Posterior cingulate gyrus (tissue), 11 donors: ENCODE results near the gene ABCA1.
"Not testable (repeated sequence)": the region's sequence is repeated elsewhere in the genome, so short reads cannot be mapped to it uniquely, and the experiment has no call there.

Experiments used
- DNase-seq, 10 donors: peaks; one replicate each; pipeline versions ENCODE4 v3.0.0 to v3.0.0-alpha.2; 2020 to 2021; ENCODE audit warnings: mixed read lengths in 3 of 10
- intact Hi-C: fragments of 100-400 bp; cut with DNase I; formaldehyde crosslinking; loops from one replicate; pipeline ENCODE4 v1.15.1; 2023

Gene ABCA1

DNA sequence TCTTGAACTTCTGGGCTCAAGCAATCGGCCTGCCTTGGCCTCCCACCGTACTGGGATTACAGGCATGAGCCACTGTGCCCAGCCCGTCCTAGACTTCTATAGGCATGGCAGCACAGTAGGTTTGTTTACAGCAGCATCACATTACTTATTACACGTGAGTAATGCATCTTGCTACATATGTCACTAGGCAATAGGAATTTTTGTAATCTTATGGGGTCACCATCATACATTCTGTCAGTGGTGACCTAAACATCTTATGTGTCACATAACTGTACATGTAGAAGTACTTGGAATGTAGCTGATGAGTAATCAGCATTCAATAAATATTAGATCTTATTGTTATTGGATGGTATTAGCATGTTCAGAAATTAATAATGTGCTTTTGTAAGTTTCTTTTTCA, 22.9 kb upstream of the ABCA1 start:
- intact Hi-C loops, result no loop called here
- no peak for DNase-seq

DNA sequence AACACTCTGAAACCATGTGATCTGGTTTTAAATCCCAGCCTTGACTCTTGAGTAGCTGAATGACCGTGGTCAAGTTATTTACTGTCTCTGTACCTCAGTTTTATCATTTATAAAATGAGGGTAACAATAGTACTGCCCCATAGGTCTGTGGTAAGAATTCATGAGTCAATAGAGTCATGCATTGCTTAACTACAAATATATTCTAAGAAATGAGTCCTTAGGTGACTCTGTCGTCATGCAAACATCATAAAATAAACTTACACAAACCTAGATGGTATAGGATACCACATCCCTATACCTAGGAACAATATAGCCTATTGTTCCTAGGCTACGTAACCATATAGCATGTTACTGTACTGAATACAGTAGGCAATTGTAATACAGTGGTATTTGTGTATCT, 20.3 kb upstream of the ABCA1 start:
- DNase-seq, result no peak
- intact Hi-C loops, result no loop called here

GRCh38 chr9:104944871-104945270, 16.9 kb upstream of the ABCA1 start:
- intact Hi-C loops, result no loop called here
- DNase-seq, result no peak

GRCh38 chr9:104944356-104944755, 16.4 kb upstream of the ABCA1 start:
- no peak for DNase-seq
- intact Hi-C loops, result no loop called here

DNA sequence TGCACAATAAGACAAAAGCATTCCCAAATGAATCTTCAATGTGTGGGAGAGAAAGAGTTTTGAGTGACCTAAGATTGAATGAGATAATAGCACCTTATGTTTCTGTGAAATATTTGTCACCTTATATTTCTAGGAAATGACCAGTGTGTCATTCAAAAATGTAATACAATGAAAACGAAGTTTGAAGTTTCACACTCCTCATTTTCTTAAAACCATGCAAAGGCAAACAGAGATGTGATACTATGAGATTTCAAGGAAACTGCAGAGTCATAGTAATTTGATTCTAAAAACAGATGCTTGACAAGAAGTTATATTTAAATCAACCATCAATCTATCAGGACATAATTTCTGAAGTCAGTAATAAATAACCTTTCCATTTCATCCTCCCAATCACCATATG, 13.6 kb upstream of the ABCA1 start:
- DNase-seq, result no peak
- intact Hi-C loops, result no loop called here

DNA sequence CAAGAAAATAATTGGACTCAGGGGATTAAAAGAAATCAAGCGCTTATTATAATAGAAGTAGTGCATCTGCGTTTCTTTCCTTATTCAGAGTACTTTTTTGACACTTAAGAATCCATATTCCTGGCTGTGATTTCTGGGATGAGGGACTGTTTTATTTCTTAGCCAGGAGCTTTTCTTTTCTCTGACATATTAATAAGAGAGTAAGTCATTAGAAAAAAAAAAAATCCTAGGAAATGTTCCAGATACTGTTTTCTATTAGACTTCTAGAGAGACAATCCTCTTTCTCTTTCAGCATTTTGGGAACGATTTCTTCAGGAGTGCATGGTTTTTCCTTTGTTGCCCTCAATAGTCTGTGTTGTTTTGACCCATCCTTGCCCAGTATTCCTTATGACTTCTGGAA, 8.3 kb upstream of the ABCA1 start:
- DNase-seq, result no peak

GRCh38 chr9:104935501-104935810, 7.5 kb upstream of the ABCA1 start:
- intact Hi-C loops, DNase-seq: not testable (repeated sequence)

More for the DNA sequence above, 8.3 kb upstream of the ABCA1 start:
- intact Hi-C loops, result no loop called here

DNA sequence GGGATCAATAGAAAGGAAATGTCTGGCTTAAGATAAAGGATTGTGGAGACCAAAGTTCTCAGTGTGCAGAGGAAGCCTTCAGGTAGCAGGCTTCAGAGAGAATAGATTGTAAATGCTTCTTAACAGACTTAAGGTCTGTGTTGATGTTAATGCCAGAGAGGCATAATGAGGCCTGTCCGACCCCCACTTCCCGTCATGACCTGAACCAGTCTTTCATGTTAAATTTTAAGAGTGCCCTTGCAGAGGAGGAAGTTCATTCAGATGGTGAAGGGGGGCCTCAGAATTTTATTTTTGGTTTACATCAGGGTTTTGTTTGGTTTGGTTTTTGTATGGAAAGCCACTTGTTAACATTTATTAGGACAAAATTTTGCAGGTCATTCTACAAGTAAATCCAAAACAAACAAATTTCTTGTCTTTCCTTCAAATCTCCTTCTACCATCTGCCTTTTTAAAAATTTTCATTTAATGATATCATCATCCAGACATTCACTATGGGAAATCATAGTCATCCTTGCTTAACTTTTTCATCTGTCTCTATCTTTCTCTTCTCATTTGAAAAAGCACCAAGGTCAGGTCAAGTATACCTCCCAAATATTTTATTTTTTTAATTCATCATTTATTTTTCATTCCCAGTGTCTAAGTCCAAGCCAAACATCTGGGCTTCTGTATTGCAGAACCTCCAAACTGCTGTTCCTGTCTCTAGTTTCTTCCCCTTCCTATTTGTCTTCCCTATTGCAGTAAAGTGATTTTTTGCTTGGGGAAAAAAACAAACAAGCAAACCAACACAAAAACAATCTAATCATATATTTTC, 6.9 kb upstream of the ABCA1 start:
- intact Hi-C loops, result no loop called here
- DNase-seq, result no peak

DNA sequence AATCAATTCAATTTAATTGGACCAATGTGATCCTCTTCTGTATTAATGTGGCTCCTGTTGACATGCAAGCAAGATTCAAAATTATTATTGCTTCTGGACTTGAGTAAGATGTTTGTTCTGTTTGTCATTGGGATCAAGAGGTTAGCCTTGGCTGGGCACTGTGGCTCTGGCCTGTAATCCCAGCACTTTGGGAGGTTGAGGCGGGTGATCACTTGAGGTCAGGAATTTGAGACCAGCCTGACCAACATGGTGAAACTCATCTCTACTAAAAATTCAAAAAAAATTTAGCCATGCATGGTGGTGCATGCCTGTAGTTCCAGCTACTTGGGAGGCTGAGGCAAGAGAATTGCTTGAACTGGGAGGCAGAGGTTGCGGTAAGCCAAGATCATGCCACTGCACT, 5.1 kb upstream of the ABCA1 start:
- DNase-seq, intact Hi-C loops: not testable (repeated sequence)

- DNase-seq, result no peak
- intact Hi-C loops, result no loop called here
Measured at GRCh38 chr9:104931256-104931655, 3.3 kb upstream of the ABCA1 start.

DNA sequence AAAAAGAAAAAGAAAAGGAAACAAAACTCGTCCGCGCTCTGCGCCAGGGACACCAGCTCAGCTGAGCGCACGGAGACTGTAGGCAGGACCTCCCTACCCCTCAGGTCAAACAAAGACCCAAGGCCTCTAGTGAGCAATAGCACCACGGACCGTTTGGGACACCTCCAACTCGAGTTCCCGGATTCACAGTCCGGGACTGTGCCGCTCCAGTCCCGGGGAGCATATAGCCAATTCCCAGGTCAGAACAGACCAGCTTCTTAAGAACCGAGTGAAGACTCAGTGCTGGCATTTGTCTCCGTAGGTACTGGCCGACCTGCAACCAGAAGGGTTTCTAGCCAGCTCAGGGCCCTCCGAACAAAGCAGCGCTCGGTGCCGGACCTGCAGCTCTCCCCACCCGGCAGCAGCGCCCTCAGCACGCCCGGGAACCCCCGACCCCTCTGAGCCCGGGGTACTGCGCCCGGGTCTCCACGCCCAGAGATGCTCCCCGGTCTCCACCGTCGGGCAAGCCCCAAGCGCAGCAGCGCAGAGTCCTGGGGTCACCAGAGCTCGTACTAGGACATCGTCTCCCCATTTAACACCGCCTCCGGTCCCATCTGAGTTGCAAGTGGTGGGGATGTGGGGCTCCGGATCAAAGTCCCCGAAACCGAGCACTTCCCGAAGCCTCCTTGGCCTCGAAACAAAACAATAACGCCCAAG, 591 bp downstream of the ABCA1 start:
- intact Hi-C loops, result loop anchor here (2.0 to 10.0 kb wide), 5 partner anchors 65 to 487 kb away; partner anchors contain the start of gene SLC44A1
- DNase-seq, result peak in 6 of 10 donors; percentile 11 to 84 (median 38)

- DNase-seq, result no peak
- intact Hi-C loops, result loop anchor here (10.0 kb wide), 2 partner anchors 71 to 491 kb away; no protein-coding TSS in a partner anchor
Measured at GRCh38 chr9:104923740-104924139, 4.2 kb downstream of the ABCA1 start.

- DNase-seq, result no peak
- intact Hi-C loops, result loop anchor here (10.0 kb wide), 2 partner anchors 72 to 492 kb away; no protein-coding TSS in a partner anchor
Measured at GRCh38 chr9:104923289-104923688, 4.7 kb downstream of the ABCA1 start.

DNA sequence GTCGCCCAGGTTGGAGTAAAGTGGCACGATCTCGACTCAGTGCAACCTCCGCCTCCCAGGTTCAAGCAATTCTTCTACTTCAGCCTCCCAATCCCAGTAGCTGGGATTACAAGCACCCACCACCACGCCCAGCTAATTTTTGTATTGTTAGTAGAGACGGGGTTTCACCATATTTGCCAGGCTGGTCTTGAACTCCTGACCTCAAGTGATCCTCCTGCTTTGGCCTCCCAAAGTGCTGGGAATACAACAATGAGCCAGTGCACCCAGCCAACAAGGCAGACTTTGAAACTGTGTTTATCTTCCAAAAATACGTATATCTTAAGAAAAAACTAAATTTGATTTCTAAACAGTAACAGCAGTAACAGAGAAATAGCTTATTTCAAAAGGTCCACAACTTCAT, 5.2 kb downstream of the ABCA1 start:
- intact Hi-C loops, result loop anchor here (10.0 kb wide), 2 partner anchors 72 to 492 kb away; no protein-coding TSS in a partner anchor
- DNase-seq, result not testable (repeated sequence)

- DNase-seq, result no peak
- intact Hi-C loops, result loop anchor here (10.0 kb wide), 2 partner anchors 74 to 494 kb away; no protein-coding TSS in a partner anchor
Measured at GRCh38 chr9:104921067-104921741, 6.8 kb downstream of the ABCA1 start.

GRCh38 chr9:104915753-104916152, 12.2 kb downstream of the ABCA1 start:
- intact Hi-C loops, result no loop called here
- DNase-seq, result no peak

DNA sequence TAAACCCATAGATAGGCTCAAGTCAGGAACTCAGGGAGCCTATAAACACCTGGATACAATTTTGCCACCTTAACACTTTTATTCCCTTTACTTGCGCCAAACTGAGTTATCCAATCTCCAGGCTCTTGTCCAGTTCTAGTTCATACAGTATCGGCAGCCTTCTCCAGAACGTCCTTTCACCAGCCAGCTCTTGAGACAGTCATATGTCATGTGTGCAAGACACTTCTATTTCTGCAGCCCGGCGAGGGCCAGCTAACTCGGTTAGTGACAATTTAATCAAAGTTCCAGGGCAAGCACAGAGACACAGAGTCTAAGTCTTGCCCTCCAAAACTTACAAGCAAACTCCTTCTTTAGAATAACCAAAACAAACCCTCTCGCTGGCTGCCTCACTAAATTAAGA, 12.9 kb downstream of the ABCA1 start:
- intact Hi-C loops, result no loop called here

DNA sequence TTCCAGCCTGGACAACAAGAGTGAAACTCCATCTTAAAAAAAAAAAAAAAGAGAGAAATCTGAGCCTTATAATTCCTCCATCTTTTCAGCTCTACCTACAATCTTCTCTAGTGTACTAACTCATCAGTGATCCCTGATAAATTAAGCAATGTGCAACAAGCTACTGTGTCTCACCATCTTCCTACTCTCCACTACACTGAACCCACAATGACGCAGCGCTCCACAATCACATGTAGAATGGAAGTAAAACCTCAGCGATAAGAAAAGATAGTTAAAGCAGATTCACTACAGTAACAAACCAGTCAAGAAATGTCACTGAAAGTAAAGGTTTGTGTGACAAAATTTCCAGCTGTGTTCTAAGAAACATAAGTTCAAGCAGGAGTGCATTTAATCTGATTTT, 13.5 kb downstream of the ABCA1 start:
- no peak for DNase-seq

More for the DNA sequence above, 12.9 kb downstream of the ABCA1 start:
- no peak for DNase-seq

GRCh38 chr9:104912606-104913005, 15.3 kb downstream of the ABCA1 start:
- intact Hi-C loops, result no loop called here
- DNase-seq, result no peak

More for the DNA sequence above, 13.5 kb downstream of the ABCA1 start:
- intact Hi-C loops, result no loop called here

- intact Hi-C loops, result no loop called here
Measured at GRCh38 chr9:104911032-104911607, 16.8 kb downstream of the ABCA1 start.

More at GRCh38 chr9:104911032-104911607, 16.8 kb downstream of the ABCA1 start:
- DNase-seq, result no peak
